Stimulated activated naive CD8-positive, alpha-beta T cell treated with anti-CD3 and anti-CD28 coated beads, Interleukin-15, Interleukin-2, amounts not matched to agents 100 ng/mL and 50 ng/mL, for 24 hours (primary cell): ENCODE data around the gene TRIM52.

Source experiments
- H3K27ac Mint-ChIP-seq: one replicate; pipeline ENCODE4 v1.8.0; 2021; ENCODE audit warnings: mild to moderate bottlenecking, mixed read lengths
- H3K27me3 Mint-ChIP-seq: one replicate; pipeline ENCODE4 v1.8.0; 2021; ENCODE audit warnings: mixed read lengths
- H3K36me3 Mint-ChIP-seq: one replicate; pipeline ENCODE4 v1.8.0; 2021; ENCODE audit warnings: low read depth, mixed read lengths
- H3K4me1 Mint-ChIP-seq: one replicate; pipeline ENCODE4 v1.8.0; 2021; ENCODE audit warnings: low read depth, mixed read lengths
- H3K4me3 Mint-ChIP-seq: one replicate; pipeline ENCODE4 v1.8.0; 2021; ENCODE audit warnings: mild to moderate bottlenecking, mixed read lengths
- H3K9me3 Mint-ChIP-seq: one replicate; pipeline ENCODE4 v1.8.0; 2021; ENCODE audit warnings: mixed read lengths

TRIM52 gene

DNA sequence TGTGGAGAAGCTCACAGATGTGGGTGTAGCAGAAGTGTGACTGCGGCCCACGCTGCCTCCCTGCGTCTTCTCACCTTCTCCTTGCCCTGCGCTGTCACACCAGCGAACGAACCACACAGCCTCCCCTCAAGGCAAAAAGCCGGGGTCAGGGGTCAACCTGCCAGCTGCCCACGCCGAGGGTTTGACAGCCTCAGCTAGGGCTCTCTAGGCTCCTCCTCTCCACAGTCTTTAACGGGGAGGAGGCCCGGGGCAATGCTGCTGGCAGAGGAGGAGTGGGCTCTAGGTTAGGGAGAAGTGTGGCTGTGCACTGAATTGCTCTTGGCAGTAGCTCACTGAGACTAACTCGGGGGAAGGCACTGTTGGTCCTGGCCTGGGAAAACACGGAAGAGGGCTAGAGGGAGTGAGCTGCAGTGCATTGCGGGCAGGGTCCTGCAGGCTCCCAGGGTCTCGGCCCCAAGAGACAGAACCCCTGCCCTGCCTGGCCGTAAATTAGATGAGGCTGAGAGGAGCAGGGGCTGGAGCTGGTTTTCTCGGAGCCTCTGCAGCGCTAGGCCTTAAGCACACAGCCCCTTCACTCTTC, 4.2 kb upstream of the TRIM52 start:
- H3K27ac Mint-ChIP-seq = no peak overlapping the region
- peaks cover 12% of the 10 kb centered on the region for H3K36me3 Mint-ChIP-seq
- peaks cover 13% of the 10 kb centered on the region for H3K4me1 Mint-ChIP-seq
- H3K9me3 Mint-ChIP-seq = no peaks in the 10 kb centered on the region
- H3K4me3 Mint-ChIP-seq = no peak overlapping the region
- no peaks in the 10 kb centered on the region for H3K27me3 Mint-ChIP-seq

- Mint-ChIP-seq H3K4me1 (peaks cover 22% of the 10 kb centered on the region), H3K36me3 (peaks cover 12% of the 10 kb centered on the region), H3K4me3 (peak overlapping the region; percentile 14), H3K27ac (peak overlapping the region; percentile 60), H3K9me3 (no peaks in the 10 kb centered on the region), H3K27me3 (no peaks in the 10 kb centered on the region)
Measured at GRCh38 chr5:181263633-181264032, 2.7 kb upstream of the TRIM52 start.

GRCh38 chr5:181261320-181262049, 542 bp upstream of the TRIM52 start:
- H3K9me3 Mint-ChIP-seq = no peaks in the 10 kb centered on the region
- peak overlapping the region; percentile 96 for H3K4me3 Mint-ChIP-seq
- no peaks in the 10 kb centered on the region for H3K27me3 Mint-ChIP-seq
- H3K4me1 Mint-ChIP-seq = peaks cover 42% of the 10 kb centered on the region
- H3K36me3 Mint-ChIP-seq = peaks cover 26% of the 10 kb centered on the region
- H3K27ac Mint-ChIP-seq = peak overlapping the region; percentile 93

DNA sequence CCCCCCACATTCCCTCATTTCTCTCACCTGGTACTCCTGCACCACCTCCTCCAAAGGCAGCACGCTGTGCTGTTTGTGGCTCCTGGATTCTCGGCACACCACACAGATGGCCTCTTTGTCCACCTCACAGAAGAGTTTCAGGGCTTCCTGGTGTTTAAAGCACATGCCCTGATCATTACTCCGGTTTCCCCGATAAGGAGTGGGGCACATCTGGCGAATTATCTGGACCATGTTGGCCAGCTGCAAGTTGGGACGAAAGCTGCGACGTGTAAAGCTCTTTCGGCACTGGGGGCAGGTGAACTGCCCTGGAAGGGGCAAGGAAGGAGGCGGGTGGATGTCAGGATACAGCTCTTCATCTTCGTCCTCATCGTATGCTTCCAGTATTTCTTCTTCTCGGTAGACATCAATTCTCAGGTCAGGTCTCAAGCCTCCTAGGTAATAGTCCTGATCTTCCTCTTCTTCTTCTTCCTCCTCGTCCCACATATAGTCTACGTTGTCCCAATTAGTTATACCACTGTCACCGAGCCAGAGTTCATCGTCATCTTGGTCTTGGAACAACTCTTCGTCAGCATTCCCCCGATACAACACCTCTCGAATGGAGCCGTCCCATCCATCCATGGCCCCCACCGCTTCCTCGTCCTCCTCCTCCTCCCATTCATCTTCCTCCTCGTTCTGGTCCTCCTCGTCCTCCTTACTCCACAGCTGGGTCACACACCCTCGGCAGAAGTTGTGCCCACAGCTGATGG, 796 bp downstream of the TRIM52 start:
- Mint-ChIP-seq H3K27me3 (no peaks in the 10 kb centered on the region), H3K36me3 (peaks cover 38% of the 10 kb centered on the region), H3K4me3 (peak overlapping the region; percentile 96), H3K9me3 (no peaks in the 10 kb centered on the region), H3K4me1 (peaks cover 55% of the 10 kb centered on the region), H3K27ac (peak overlapping the region; percentile 92)

- Mint-ChIP-seq H3K36me3 (peaks cover 42% of the 10 kb centered on the region), H3K27ac (no peak overlapping the region), H3K4me3 (peak overlapping the region; percentile 96), H3K27me3 (no peaks in the 10 kb centered on the region), H3K9me3 (no peaks in the 10 kb centered on the region), H3K4me1 (peaks cover 63% of the 10 kb centered on the region)
Measured at GRCh38 chr5:181259283-181259682, 1.7 kb downstream of the TRIM52 start.

GRCh38 chr5:181258576-181258975, 2.4 kb downstream of the TRIM52 start:
- H3K9me3 Mint-ChIP-seq = no peaks in the 10 kb centered on the region
- H3K36me3 Mint-ChIP-seq = peaks cover 43% of the 10 kb centered on the region
- no peaks in the 10 kb centered on the region for H3K27me3 Mint-ChIP-seq
- peaks cover 62% of the 10 kb centered on the region for H3K4me1 Mint-ChIP-seq
- peak overlapping the region; percentile 96 for H3K4me3 Mint-ChIP-seq
- peak overlapping the region; percentile 21 for H3K27ac Mint-ChIP-seq

DNA sequence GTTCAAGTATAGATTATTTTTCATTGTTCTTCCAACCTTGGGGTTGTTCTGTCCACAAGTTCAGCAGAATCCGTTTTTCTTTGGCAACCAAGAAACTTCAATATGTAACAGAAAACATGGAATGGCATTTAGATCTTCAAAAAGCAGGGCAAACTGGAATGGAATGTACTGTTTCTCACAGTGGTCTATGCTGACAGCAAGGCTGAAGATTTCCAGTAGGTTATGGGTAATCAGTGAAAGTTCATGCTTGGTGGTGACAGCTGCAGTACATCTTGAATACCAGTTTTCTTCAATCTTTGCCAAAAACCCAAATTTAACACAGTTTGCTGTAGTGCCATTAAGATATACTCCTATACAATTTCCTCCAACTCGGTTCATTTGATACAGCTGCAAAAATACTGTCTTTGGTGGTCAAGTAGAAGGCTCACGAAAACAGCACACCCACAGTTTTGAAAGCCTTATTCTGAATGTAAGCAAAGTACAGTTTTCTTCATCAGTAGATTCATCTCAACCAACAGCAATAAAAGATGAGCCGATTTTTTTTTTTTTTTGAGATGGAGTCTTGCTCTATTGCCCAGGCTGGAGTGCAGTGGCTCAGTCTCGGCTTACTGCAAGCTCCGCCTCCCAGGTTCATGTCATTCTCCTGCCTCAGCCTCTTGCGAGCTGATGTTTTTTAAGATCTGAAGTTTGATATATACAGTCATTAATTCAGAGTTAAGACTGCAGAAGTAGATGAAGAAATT, 4.9 kb downstream of the TRIM52 start:
- peaks cover 52% of the 10 kb centered on the region for H3K36me3 Mint-ChIP-seq
- H3K9me3 Mint-ChIP-seq = no peaks in the 10 kb centered on the region
- peak overlapping the region; percentile 59 for H3K4me3 Mint-ChIP-seq
- H3K27ac Mint-ChIP-seq = no peak overlapping the region
- H3K27me3 Mint-ChIP-seq = no peaks in the 10 kb centered on the region
- peaks cover 69% of the 10 kb centered on the region for H3K4me1 Mint-ChIP-seq

DNA sequence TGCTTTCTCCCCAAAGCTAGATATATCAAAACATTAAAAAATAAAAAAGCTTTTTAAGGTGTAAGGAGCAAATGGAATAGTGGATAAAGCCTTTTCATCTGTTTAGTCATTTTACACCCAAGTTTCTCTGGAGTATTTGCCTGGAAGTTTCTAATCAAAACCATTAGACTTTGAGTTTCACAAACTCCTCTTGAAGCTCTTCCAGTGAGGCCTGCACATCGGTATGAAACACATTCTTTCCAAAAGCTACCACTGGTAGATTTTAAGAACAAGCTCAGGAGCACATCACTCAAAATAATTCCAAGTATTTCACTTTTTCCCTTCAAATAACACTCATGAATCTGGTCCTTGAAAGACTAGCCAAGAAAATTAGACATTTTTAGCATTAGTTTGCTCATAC, 5.7 kb downstream of the TRIM52 start:
- no peak overlapping the region for H3K27ac Mint-ChIP-seq
- H3K9me3 Mint-ChIP-seq = no peaks in the 10 kb centered on the region
- peaks cover 57% of the 10 kb centered on the region for H3K36me3 Mint-ChIP-seq
- H3K4me3 Mint-ChIP-seq = no peak overlapping the region
- peaks cover 72% of the 10 kb centered on the region for H3K4me1 Mint-ChIP-seq
- H3K27me3 Mint-ChIP-seq = no peaks in the 10 kb centered on the region

DNA sequence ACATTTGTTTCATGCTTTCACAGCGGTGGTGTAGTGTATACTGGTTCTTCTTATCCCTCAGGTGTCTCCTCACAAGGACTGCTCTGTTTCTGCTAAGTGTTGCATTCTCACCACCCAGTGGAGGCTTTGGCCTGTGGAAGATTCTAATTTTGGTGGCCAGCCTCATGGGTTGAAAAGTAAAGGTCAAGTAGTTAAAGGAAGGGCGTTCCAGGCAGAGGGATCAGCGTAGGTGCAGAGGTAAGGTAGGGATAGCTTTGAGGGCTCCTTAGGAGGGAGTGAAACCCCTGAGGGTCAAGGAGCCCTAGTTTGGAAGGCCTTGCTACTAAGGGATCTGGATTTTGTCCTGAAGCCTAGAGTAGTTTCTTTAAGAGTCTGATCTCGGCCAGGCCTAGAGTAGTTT, 12.7 kb downstream of the TRIM52 start:
- Mint-ChIP-seq H3K4me1 (peaks cover 71% of the 10 kb centered on the region), H3K36me3 (peaks cover 49% of the 10 kb centered on the region), H3K9me3 (no peaks in the 10 kb centered on the region), H3K27me3 (no peaks in the 10 kb centered on the region), H3K4me3 (peak overlapping the region; percentile 91), H3K27ac (peak overlapping the region; percentile 89)

DNA sequence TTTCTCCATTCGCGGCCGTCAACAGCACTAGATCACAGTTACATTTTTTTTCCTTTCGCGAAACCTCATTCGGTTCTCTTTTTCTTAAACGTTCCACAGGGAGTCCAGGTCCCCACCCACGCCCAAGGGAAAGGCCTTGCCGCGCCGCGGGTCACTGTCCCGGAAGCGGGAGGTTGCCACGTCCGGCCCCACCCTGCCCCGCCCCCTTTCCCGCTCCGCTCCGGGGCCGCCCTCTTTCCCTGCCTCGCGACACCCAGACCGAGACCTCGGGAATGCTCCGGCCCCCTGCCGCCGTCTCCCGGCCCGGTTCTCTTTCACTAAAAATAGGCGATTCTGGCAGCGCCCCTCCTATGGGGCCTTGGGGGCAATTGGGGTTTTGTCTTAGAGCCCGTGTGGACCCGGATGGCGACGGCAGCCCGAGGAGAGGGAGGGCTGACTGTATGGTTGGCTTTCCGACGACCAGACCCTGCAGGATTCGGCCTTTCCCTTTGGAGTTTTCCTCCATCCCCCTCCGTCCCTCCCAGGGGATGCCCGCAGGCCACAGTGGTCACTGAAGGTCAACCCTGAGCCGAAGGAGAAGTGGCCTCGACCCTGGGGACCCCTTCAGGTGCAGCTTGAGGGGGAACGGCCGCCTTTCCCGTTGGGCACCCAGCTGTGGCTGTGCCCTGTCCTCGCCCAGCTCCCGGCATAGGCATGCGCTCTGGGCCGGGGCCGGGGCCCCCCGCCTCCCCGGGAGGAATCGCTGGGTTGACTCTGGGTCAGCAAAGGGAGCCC, 14.5 kb downstream of the TRIM52 start:
- peak overlapping the region; percentile 100 for H3K27ac Mint-ChIP-seq
- H3K9me3 Mint-ChIP-seq = no peaks in the 10 kb centered on the region
- H3K4me1 Mint-ChIP-seq = peaks cover 81% of the 10 kb centered on the region
- H3K4me3 Mint-ChIP-seq = peak overlapping the region; percentile 91
- no peaks in the 10 kb centered on the region for H3K27me3 Mint-ChIP-seq
- peaks cover 63% of the 10 kb centered on the region for H3K36me3 Mint-ChIP-seq

DNA sequence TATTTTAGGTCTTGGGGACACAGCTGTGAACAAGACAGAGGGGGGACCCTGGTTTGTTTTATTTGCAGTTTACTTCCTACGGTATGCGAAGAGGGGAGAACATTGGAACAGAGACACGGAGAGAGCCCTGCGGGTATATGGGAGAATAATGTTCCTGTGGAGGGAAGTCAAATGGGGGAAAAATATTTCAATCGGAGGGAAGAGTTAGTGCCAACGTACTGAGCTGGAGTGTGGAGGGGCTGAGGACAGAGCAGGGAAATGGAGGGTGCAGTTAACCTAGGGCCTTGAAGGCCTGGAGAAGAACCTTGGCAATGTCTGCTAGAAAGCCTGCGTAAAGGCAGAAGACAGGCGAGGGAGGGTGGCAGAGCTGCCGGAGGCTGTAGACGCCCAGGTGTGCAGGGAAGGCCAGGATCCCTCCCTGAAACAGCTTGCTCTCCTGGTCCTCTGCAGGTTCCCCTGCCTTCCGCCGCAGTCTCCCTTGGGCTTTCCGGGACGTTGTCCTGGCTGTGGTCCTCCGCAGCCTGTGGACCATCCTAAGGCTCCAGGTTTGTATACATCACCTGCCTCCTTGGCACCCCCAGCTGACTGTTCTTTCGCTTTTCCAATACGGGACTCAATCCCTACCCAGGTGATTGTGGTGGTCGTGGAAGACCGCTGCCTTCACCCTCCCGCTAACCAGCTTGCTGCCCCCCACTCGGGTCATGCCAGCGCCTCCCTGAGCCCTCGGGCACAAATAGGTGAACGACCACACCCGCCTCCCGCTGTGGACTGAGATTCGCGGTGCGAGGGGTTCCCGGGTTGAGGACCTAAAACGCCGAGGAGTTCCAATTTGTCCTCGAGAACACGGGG, 15.3 kb downstream of the TRIM52 start:
- Mint-ChIP-seq H3K4me1 (peaks cover 82% of the 10 kb centered on the region), H3K27ac (peak overlapping the region; percentile 100), H3K36me3 (peaks cover 65% of the 10 kb centered on the region), H3K4me3 (peak overlapping the region; percentile 91), H3K9me3 (no peaks in the 10 kb centered on the region), H3K27me3 (no peaks in the 10 kb centered on the region)

GRCh38 chr5:181243564-181244343, 17.2 kb downstream of the TRIM52 start, which contains the start of gene RACK1:
TSS of gene RACK1 (minus strand) at chr5:181243906. CDS start at chr5:181243800, 106 bp downstream.
- peak within 1 kb of the TSS; percentile 100 for H3K27ac Mint-ChIP-seq
- H3K4me3 Mint-ChIP-seq = peak within 1 kb of the TSS; percentile 98
- H3K9me3 Mint-ChIP-seq = no peaks in the 10 kb centered on the region
- H3K27me3 Mint-ChIP-seq = no peaks in the 10 kb centered on the region
- peaks cover 82% of the 10 kb centered on the region for H3K4me1 Mint-ChIP-seq
- H3K36me3 Mint-ChIP-seq = peaks cover 64% of the 10 kb centered on the region
